Stimulated activated CD4-positive, alpha-beta T cell treated with anti-CD3 and anti-CD28 coated beads, Interleukin-1b, Interleukin-23, amount 100 ng/mL, for 4 hours (primary cell): ENCODE results near the gene ULBP2.
"Not testable (repeated sequence)": the region's sequence is repeated elsewhere in the genome, so short reads cannot be mapped to it uniquely, and the experiment has no call there.

Experiments
- DNase-seq, 2 donors: peaks; one replicate each; pipeline ENCODE4 v3.0.0-alpha.2; 2020; ENCODE audit warnings: low read depth in 2 of 2

Gene ULBP2

GRCh38 chr6:149927025-149927424, 14.8 kb upstream of the ULBP2 start:
- DNase-seq: not testable (repeated sequence)

GRCh38 chr6:149929422-149929821, 12.4 kb upstream of the ULBP2 start:
- DNase-seq: no peak

- no peak for DNase-seq
These were observed 10.3 kb upstream of the ULBP2 start for GRCh38 chr6:149931501-149931900.

- DNase-seq: no peak
These were observed 8.8 kb upstream of the ULBP2 start for GRCh38 chr6:149933036-149933435.

- DNase-seq: no peak
These were observed 8.4 kb upstream of the ULBP2 start for GRCh38 chr6:149933461-149933860.

- peak; percentile 49 to 73 for DNase-seq
These were observed 7.3 kb upstream of the ULBP2 start for GRCh38 chr6:149934249-149935156.

GRCh38 chr6:149935246-149935645, 6.6 kb upstream of the ULBP2 start:
- no peak for DNase-seq

- DNase-seq: no peak
These were observed 6.1 kb upstream of the ULBP2 start for GRCh38 chr6:149935668-149936067.

GRCh38 chr6:149936743-149937142, 5.1 kb upstream of the ULBP2 start:
- DNase-seq: no peak

- DNase-seq: not testable (repeated sequence)
These were observed 3.7 kb upstream of the ULBP2 start for GRCh38 chr6:149938013-149938570.

- DNase-seq: peak in 1 of 2 donors; percentile 21
These were observed 3.1 kb upstream of the ULBP2 start for GRCh38 chr6:149938571-149939355.

GRCh38 chr6:149939356-149939648, 2.5 kb upstream of the ULBP2 start:
- no peak for DNase-seq

GRCh38 chr6:149939909-149940671, 1.7 kb upstream of the ULBP2 start:
- no peak for DNase-seq

- DNase-seq: no peak
These were observed 1.2 kb upstream of the ULBP2 start for GRCh38 chr6:149940672-149940982.

GRCh38 chr6:149942461-149942829, 631 bp downstream of the ULBP2 start:
- DNase-seq: no peak

- DNase-seq: not testable (repeated sequence)
These were observed 1.5 kb downstream of the ULBP2 start for GRCh38 chr6:149943321-149943720.

- DNase-seq: not testable (repeated sequence)
These were observed 3.5 kb downstream of the ULBP2 start for GRCh38 chr6:149945276-149945675.

- DNase-seq: not testable (repeated sequence)
These were observed 4.8 kb downstream of the ULBP2 start for GRCh38 chr6:149946631-149947030.

- DNase-seq: not testable (repeated sequence)
These were observed 5.7 kb downstream of the ULBP2 start for GRCh38 chr6:149947533-149947932.

- no peak for DNase-seq
These were observed 6.2 kb downstream of the ULBP2 start for GRCh38 chr6:149948011-149948410.

- DNase-seq: no peak
These were observed 6.8 kb downstream of the ULBP2 start for GRCh38 chr6:149948616-149949015.

GRCh38 chr6:149950423-149950822, 8.6 kb downstream of the ULBP2 start:
- DNase-seq: no peak
